GM20000 (cell line): ENCODE data around the gene PLOD3.
"Not testable (repeated sequence)": the region's sequence is repeated elsewhere in the genome, so short reads cannot be mapped to it uniquely, and the experiment has no call there.

ENCODE experiments used
- DNase-seq: peaks from one replicate; pipeline ENCODE4 v3.0.0; 2012; ENCODE audit warnings: low spot score
- TF ChIP-seq, protein P1 (sequence below): IDR thresholded peaks from 2 replicates; pipeline ENCODE4 v1.5.1; 2012; ENCODE audit warnings: mild to moderate bottlenecking, control low read depth; ENCODE audit errors: extremely low read depth, missing control alignments

Gene PLOD3

DNA sequence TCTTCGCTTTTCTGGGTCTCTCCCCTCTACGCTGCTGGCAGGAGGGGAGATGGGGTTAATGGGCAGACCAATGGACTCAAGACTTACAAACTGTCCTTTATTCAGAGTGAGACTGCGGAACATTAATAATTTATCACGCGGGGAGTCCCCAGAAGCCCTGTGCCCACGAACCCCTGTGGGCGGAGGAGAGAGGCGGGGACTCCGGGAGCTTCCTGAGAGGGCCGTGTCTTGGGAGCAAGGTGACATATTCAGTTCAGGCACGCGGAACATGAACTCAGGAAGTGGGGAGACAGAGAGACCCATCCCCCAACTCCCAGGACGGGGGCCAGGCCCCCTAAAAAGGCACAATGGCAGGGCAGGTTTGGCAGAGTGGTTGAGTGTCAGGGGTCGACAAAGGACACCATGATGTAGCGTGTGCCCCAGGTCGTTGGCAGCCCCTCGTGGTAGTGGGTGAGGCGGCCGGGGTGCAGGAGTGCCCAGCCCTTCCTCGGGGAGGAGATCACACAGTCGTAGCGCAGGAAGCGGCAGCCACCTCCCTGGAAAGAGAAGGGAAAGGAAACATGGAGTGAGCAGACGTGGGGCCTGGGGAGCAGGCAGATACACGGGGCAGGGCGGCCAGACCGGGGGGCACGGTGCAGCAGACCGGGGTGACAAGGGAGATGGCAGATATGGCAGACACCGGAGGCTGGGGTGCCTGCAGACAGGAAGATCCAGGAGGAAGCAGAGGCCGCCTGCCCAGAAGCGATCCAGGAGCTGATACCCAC is 11.3 kb downstream of the PLOD3 start:
- TF ChIP-seq, protein P1, sequence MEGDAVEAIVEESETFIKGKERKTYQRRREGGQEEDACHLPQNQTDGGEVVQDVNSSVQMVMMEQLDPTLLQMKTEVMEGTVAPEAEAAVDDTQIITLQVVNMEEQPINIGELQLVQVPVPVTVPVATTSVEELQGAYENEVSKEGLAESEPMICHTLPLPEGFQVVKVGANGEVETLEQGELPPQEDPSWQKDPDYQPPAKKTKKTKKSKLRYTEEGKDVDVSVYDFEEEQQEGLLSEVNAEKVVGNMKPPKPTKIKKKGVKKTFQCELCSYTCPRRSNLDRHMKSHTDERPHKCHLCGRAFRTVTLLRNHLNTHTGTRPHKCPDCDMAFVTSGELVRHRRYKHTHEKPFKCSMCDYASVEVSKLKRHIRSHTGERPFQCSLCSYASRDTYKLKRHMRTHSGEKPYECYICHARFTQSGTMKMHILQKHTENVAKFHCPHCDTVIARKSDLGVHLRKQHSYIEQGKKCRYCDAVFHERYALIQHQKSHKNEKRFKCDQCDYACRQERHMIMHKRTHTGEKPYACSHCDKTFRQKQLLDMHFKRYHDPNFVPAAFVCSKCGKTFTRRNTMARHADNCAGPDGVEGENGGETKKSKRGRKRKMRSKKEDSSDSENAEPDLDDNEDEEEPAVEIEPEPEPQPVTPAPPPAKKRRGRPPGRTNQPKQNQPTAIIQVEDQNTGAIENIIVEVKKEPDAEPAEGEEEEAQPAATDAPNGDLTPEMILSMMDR: no peak
- DNase-seq: no peak

DNA sequence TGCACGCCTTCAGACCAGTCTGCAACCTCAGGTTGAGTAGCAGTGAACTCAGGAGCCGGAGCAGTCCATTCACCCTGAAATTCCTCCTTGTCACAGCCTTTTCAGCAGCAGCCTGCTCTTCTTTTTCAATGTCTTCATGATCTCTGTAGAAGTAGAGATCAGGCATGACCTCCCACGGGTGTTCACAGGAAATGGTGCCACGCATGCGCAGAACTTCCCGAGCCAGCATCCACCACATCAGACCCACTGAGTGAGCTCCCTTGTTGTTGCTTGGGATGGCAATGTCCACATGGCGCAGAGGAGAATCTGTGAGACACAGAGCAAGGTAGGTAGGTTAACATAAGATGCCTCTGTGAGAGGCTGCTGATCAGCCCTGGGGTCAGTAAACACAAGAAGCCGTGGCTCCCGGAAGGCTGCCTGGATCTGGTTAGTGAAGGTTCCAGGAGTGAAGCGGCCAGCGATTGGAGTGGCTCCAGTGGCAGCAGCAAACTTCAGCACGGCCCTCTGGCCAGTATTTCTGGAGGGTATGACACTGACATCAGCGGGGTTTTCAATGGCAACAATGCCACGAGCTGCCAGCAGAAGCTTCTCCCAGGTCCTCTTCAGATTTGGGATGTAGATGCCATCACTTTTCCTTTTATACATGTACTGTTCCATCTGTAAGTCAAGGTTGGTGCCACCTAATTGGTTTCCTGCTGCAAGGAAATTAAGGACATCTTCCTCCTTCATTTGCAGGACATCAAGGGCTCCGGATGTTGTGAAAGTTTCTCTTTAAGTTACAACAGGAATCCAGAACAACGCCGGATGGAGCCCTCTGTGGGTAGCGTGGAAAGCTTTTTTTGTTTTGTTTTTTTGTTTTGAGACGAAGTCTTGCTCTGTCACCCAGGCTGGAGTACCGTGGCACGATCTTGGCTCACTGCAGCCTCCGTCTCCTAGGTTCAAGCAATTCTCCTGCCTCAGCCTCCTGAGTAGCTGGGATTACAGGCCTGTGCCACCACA is 13.3 kb downstream of the PLOD3 start:
- DNase-seq: not testable (repeated sequence)

GRCh38 chr7:101202603-101202918 is 14.8 kb downstream of the PLOD3 start:
- TF ChIP-seq, protein P1: no peak
- DNase-seq: no peak

DNA sequence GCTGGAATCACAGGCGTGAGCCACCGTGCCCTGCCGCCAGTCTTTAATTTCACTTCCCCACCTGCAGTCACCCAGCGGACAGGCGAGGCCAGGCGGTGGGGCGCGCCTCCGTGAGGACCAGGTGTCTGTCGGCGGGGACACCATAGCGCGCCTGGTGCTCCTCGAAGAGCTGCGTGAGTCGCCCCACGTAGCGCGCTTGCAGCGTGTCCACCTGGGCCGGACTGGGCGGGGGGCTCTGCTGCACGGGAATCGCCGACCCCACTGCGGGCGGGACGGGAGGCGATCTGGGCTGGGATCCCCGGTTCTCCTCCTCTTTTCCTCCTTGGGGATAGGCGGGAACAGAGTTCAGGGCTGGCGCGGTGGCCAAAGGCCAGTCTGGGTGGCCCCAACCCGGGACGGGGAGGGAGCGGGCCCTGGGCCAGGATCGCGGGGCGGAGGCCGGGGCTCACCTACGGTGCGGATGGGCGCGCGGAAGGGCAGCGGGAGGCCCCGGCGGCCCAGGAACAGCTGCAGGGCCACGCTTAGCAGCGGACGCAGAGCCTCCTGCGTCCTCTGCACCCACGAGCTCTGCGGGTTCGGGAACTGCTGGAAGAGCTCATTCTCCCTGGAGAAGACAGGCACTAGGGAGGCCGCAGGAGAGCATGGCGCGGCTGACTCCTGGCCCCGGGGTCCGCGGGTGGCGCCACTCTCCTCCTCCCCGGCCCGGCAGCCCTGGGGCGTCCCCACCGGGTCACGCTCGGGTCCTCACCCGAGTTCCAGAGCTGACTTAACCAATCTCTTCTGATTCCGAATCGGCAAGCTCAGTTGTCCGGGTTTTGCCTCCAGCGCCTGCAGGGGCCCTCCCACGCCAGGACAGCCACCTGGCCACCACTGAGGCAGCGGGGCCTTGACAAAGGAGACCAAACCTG is 15.4 kb downstream of the PLOD3 start:
- TF ChIP-seq, protein P1: no peak
- no peak for DNase-seq

DNA sequence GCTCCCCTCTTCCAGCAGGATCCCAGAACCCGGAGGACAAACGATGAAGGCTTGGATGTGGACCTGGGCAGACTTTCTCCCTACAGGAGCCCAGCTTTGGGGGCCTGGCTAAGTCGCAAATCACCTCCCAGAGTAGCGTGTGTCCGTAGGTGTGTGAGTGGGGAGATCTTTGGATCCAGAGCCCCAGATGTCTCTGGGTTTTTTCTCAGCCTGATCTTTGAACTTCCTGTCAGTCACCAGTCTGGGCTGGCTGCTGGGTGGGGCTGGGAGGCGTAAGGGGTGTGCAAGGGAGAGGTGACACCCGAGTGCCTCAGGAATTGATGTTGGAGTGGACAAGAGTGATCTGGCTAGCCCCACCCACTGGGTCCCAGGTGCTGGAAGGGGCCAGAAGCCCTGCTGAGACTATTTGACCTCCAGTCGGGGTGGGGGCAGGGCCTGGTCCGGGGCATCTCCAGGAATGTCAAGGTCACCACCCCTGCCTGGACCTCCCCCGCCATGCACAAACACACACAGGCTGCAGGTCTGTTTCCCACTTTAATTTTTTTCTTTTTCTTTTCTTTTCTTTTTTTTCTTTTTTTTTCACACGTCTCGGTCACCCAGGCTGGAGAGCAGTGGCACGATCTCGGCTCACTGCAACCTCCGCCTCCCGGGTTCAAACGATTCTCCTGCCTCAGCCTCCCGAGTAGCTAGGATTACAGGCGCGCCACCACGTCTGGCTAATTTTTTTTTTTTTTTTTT is 16.4 kb downstream of the PLOD3 start, which contains the start of gene MOGAT3:
MOGAT3 (minus strand) TSS at position 175 of the 738 bp plus-strand sequence. CDS start 182 bp downstream, outside the sequence.
- DNase-seq: no peak
- TF ChIP-seq, protein P1: no peak

- no peak for DNase-seq
- TF ChIP-seq, protein P1: no peak
Measured at GRCh38 chr7:101200504-101200861, 16.9 kb downstream of the PLOD3 start.

- DNase-seq: not testable (repeated sequence)
Measured at GRCh38 chr7:101199522-101199921, 17.9 kb downstream of the PLOD3 start.
